ENCODE data around the gene CLSTN2. TPM values are rescaled to one million over a fixed set of nuclear protein-coding genes. Genes with fewer than 3 reads are reported as not detected.

Gene CLSTN2
- total RNA-seq, 2 donors from 2014 or later, result 3.5 to 60.3 TPM

- Histone ChIP-seq H3K36me3 (no peaks in the 10 kb centered on the region), H3K27ac (no peak overlapping the region), H3K4me3 (no peak overlapping the region), H3K27me3 (replicated peaks; ENCODE audit: insufficient read depth) (no peaks in the 10 kb centered on the region), H3K9me3 (no peaks in the 10 kb centered on the region), H3K4me1 (replicated peaks) (no peaks in the 10 kb centered on the region)
- intact Hi-C loops (cut with DNase I), result no loop called here
- TF ChIP-seq, protein P1, sequence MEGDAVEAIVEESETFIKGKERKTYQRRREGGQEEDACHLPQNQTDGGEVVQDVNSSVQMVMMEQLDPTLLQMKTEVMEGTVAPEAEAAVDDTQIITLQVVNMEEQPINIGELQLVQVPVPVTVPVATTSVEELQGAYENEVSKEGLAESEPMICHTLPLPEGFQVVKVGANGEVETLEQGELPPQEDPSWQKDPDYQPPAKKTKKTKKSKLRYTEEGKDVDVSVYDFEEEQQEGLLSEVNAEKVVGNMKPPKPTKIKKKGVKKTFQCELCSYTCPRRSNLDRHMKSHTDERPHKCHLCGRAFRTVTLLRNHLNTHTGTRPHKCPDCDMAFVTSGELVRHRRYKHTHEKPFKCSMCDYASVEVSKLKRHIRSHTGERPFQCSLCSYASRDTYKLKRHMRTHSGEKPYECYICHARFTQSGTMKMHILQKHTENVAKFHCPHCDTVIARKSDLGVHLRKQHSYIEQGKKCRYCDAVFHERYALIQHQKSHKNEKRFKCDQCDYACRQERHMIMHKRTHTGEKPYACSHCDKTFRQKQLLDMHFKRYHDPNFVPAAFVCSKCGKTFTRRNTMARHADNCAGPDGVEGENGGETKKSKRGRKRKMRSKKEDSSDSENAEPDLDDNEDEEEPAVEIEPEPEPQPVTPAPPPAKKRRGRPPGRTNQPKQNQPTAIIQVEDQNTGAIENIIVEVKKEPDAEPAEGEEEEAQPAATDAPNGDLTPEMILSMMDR (IDR thresholded peaks at IDR 0.05), result no peak
- no peak for TF ChIP-seq POLR2A (IDR thresholded peaks at IDR 0.05)
- no peak for TF ChIP-seq POLR2AphosphoS5 (IDR thresholded peaks at IDR 0.05)
- DNase-seq (ENCODE audit: low spot score), result no peak
- WGBS, result 89% methylated on average over 1 of the region's 1 CpG
Measured at GRCh38 chr3:140424726-140425125, 489.7 kb downstream of the CLSTN2 start.

DNA sequence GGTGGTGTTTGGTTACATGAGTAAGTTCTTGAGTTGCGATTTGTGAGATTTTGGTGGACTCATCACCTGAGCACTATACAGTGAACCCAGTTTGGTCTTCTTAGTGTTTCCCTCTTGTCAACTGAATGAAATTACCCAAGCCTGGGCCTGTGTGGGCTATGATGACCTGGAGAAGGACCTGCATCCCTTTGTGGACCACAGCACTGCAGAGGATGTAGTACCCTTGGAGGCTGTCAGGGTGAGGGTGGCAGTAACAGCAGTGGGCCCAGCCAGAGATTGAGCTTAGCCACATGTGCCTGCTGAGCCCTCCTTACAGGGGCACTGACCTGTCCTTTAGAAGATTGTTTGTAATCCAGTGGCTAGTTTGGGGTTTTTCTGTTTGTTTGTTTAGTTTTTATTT lies 492.8 kb downstream of the CLSTN2 start:
- DNase-seq (ENCODE audit: low spot score), result no peak
- H3K4me1 ChIP-seq (replicated peaks), result no peaks in the 10 kb centered on the region
- WGBS, result 93% methylated on average over 1 of the region's 1 CpG
- no peaks in the 10 kb centered on the region for H3K9me3 ChIP-seq
- no peak overlapping the region for H3K4me3 ChIP-seq
- H3K27me3 ChIP-seq (replicated peaks; ENCODE audit: insufficient read depth), result no peaks in the 10 kb centered on the region
- H3K27ac ChIP-seq, result no peak overlapping the region
- TF ChIP-seq POLR2A (IDR thresholded peaks at IDR 0.05), result no peak
- TF ChIP-seq, protein P1 (IDR thresholded peaks at IDR 0.05), result no peak
- no peak for TF ChIP-seq POLR2AphosphoS5 (IDR thresholded peaks at IDR 0.05)
- H3K36me3 ChIP-seq, result no peaks in the 10 kb centered on the region
- intact Hi-C loops (cut with DNase I), result no loop called here

- no peak for DNase-seq (ENCODE audit: low spot score)
- Histone ChIP-seq H3K4me1 (replicated peaks) (no peaks in the 10 kb centered on the region), H3K27ac (no peak overlapping the region), H3K36me3 (no peaks in the 10 kb centered on the region), H3K4me3 (no peak overlapping the region), H3K9me3 (no peaks in the 10 kb centered on the region), H3K27me3 (replicated peaks; ENCODE audit: insufficient read depth) (no peaks in the 10 kb centered on the region)
- intact Hi-C loops (cut with DNase I), result no loop called here
- TF ChIP-seq POLR2AphosphoS5 (IDR thresholded peaks at IDR 0.05) (no peak), POLR2A (IDR thresholded peaks at IDR 0.05) (no peak)
- TF ChIP-seq, protein P1 (IDR thresholded peaks at IDR 0.05), result no peak
- WGBS, result 79% methylated on average over 3 of the region's 3 CpGs
Measured at GRCh38 chr3:140428380-140428779, 493.4 kb downstream of the CLSTN2 start.

DNA sequence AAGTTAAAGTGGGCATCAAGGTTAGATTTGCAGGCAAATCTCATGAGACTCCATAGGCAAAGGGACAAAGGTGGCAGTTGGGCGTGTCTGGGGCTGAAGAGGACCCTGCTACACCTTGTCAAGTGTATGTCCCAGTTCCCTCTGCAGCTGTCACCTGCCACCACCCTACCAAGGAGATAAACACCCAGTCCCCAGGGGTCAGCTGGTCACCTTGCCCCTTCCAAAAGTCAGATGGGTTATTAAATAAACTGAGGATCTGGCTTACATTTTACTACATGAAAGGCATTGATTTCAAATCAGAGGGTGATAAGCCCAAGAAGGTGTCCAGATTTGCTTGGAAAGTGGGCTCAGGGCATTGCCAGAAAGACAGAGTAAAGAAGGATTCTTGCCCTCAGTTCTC lies 494.8 kb downstream of the CLSTN2 start:
- WGBS, result 92% methylated on average over 1 of the region's 1 CpG
- no peaks in the 10 kb centered on the region for H3K27me3 ChIP-seq (replicated peaks; ENCODE audit: insufficient read depth)
- H3K27ac ChIP-seq, result no peak overlapping the region
- no peaks in the 10 kb centered on the region for H3K36me3 ChIP-seq
- no peaks in the 10 kb centered on the region for H3K4me1 ChIP-seq (replicated peaks)
- no peaks in the 10 kb centered on the region for H3K9me3 ChIP-seq
- TF ChIP-seq POLR2A (IDR thresholded peaks at IDR 0.05) (no peak), POLR2AphosphoS5 (IDR thresholded peaks at IDR 0.05) (no peak)
- TF ChIP-seq, protein P1 (IDR thresholded peaks at IDR 0.05), result no peak
- intact Hi-C loops (cut with DNase I), result no loop called here
- H3K4me3 ChIP-seq, result no peak overlapping the region
- no peak for DNase-seq (ENCODE audit: low spot score)

DNA sequence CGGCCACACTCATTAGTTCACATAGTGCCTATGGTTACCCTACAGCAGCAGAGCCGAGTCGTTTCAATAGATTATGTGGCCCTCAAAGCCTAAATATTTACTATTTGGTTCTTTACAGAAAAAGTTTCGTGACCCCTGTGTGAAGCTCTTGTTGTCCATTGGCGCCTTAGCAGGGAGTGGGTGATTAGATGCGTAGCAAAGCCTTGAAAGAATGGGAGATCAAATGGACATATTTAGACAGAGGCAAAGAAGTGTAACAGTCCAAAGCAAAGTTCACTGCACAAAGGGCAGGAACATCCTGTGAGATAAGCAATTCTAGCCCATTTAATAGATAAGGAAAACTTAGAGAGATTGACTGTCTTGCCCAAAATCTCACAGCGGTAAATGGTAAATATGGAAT lies 495.5 kb downstream of the CLSTN2 start:
- TF ChIP-seq POLR2A (IDR thresholded peaks at IDR 0.05), result no peak
- no peak for TF ChIP-seq POLR2AphosphoS5 (IDR thresholded peaks at IDR 0.05)
- TF ChIP-seq, protein P1 (IDR thresholded peaks at IDR 0.05), result no peak
- Histone ChIP-seq H3K36me3 (no peaks in the 10 kb centered on the region), H3K4me1 (replicated peaks) (no peaks in the 10 kb centered on the region), H3K27me3 (replicated peaks; ENCODE audit: insufficient read depth) (no peaks in the 10 kb centered on the region), H3K27ac (no peak overlapping the region), H3K4me3 (no peak overlapping the region), H3K9me3 (no peaks in the 10 kb centered on the region)
- intact Hi-C loops (cut with DNase I), result no loop called here
- WGBS, result 94% methylated on average over 7 of the region's 7 CpGs
- DNase-seq (ENCODE audit: low spot score), result no peak

Measured in prostate gland (tissue), 2 donors.